Activated T-cell treated with anti-CD3 and anti-CD28 coated beads, Interleukin-2, amount 50 U/mL, for 72 hours (primary cell): ENCODE measurements around the gene DHX58. TPM values are rescaled to one million over a fixed set of nuclear protein-coding genes. Genes with fewer than 3 reads are reported as not detected.

ENCODE experiments used
- ATAC-seq, 2 donors: fragments of 150-1000 bp; cut with Tn5 transposase; replicated peaks in 1 of 2; 2 replicates each; pipeline ENCODE4 v1.10.0; 2021; ENCODE audit warnings: moderate library complexity in 2 of 2, mild to moderate bottlenecking in 1 of 2
- DNase-seq, 2 donors: peaks; one replicate each; pipeline ENCODE4 v3.0.0; 2021 to 2022; ENCODE audit warnings: mixed read lengths in 1 of 2
- H3K27ac Mint-ChIP-seq: one replicate; pipeline ENCODE4 v1.8.0; 2022; ENCODE audit warnings: mild to moderate bottlenecking, moderate library complexity, mixed read lengths
- H3K27me3 Mint-ChIP-seq: one replicate; pipeline ENCODE4 v1.8.0; 2022; ENCODE audit warnings: low read depth, mixed read lengths
- H3K36me3 Mint-ChIP-seq, 2 donors: one replicate each; pipeline ENCODE4 v1.8.0; 2022; ENCODE audit warnings: mixed read lengths in 2 of 2, mild to moderate bottlenecking in 1 of 2; ENCODE audit not compliant: insufficient read depth in 2 of 2
- H3K4me1 Mint-ChIP-seq: one replicate; pipeline ENCODE4 v1.8.0; 2022; ENCODE audit warnings: low read depth, mixed read lengths
- H3K4me3 Mint-ChIP-seq, 2 donors: one replicate each; pipeline ENCODE4 v1.8.0; 2022; ENCODE audit warnings: mild to moderate bottlenecking in 2 of 2, mixed read lengths in 2 of 2, moderate library complexity in 2 of 2
- H3K9me3 Mint-ChIP-seq, 2 donors: one replicate each; pipeline ENCODE4 v1.8.0; 2022; ENCODE audit warnings: mixed read lengths in 2 of 2
- total RNA-seq, 2 donors: library from RNA; stranded (reverse); gene quantifications; one replicate each; pipeline ENCODE4 v1.2.3, GENCODE V29; 2022

Gene DHX58
- total RNA-seq, 2 donors from 2014 or later, result 33.2 to 62.0 TPM

DNA sequence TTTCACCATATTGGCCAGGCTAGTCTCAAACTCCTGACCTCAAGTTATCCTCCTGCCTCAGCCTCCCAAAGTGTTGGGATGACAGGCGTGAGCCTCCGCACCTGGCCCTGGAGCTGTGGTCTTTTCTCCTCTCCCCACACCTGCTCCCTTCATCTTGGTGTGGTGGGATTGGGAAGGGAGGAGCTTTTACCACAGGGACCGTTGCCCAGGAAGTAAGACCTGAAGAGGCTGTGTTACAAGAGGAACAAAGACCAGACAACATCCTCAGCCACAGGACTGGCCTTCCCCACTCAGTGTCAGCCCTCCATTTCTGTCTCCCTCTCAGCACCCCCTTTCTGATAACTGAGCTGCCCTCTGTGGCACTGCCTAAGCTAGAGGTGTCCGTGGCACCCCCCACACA lies 52.7 kb downstream of the DHX58 start:
- Mint-ChIP-seq H3K9me3 (no peaks in the 10 kb centered on the region), H3K36me3 (no peaks in the 10 kb centered on the region), H3K4me3 (no peak overlapping the region), H3K27ac (no peak overlapping the region), H3K27me3 (peaks cover 4% of the 10 kb centered on the region), H3K4me1 (peaks cover 38% of the 10 kb centered on the region)
- ATAC-seq, result no peak
- DNase-seq, result no peak

GRCh38 chr17:42058063-42058462 lies 54.5 kb downstream of the DHX58 start:
- H3K36me3 Mint-ChIP-seq, result no peaks in the 10 kb centered on the region
- H3K27me3 Mint-ChIP-seq, result peaks cover 15% of the 10 kb centered on the region
- DNase-seq (no peak), ATAC-seq (no peak)
- H3K4me1 Mint-ChIP-seq, result peaks cover 21% of the 10 kb centered on the region
- H3K4me3 Mint-ChIP-seq, result no peak overlapping the region
- no peaks in the 10 kb centered on the region for H3K9me3 Mint-ChIP-seq
- no peak overlapping the region for H3K27ac Mint-ChIP-seq

- DNase-seq (no peak), ATAC-seq (no peak)
- Mint-ChIP-seq H3K4me1 (peaks cover 17% of the 10 kb centered on the region), H3K36me3 (no peaks in the 10 kb centered on the region), H3K9me3 (no peaks in the 10 kb centered on the region), H3K4me3 (no peak overlapping the region), H3K27me3 (peaks cover 30% of the 10 kb centered on the region), H3K27ac (no peak overlapping the region)
Measured at GRCh38 chr17:42056635-42057034, 55.9 kb downstream of the DHX58 start.

DNA sequence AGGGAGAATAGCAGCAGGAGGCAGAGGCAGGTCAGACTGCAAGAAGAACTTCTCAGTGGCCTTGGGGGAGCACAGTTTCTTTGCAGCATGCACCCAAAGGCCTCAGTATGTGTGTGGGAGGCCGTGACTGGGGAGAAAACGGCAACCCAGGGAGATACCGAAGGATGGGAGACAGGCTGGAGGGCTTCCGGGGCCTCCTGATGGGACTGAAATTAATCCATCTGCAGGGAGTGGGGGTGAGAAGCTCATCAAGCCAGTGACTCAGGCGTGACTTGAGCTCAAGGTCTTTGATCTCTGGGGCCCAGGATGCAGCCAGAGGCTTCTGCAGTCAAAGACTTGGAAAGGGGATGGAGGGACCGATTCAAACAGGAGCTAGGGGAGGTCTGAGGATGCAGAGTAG lies 57.0 kb downstream of the DHX58 start:
- no peaks in the 10 kb centered on the region for H3K36me3 Mint-ChIP-seq

DNA sequence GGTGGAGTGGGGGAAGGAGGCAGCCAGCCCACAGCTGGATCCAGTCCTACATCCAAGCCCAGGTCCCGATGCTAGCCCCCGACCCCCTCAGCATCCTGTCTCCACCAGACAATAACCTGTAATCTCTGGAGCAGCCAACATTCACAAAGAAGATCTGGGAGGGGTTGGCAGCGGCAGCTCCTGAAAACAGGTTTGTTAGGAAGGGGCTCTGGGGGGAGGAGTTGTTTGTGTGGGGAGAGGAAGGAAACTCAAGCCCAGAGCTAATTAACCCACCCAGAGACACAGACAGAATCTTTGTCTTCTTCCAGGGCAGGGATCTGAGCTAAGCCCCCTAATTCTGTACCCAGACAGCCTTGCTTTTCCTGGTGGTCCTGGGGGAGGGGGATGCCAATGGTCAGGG lies 57.5 kb downstream of the DHX58 start:
- peaks cover 41% of the 10 kb centered on the region for H3K27me3 Mint-ChIP-seq
- ATAC-seq (no peak), DNase-seq (no peak)
- H3K4me3 Mint-ChIP-seq, result no peak overlapping the region
- peaks cover 17% of the 10 kb centered on the region for H3K4me1 Mint-ChIP-seq
- no peaks in the 10 kb centered on the region for H3K36me3 Mint-ChIP-seq
- H3K27ac Mint-ChIP-seq, result no peak overlapping the region
- H3K9me3 Mint-ChIP-seq, result no peaks in the 10 kb centered on the region

More for the DNA sequence above, 57.0 kb downstream of the DHX58 start:
- ATAC-seq (peak; percentile 9 to 17), DNase-seq (no peak)
- Mint-ChIP-seq H3K27me3 (peaks cover 41% of the 10 kb centered on the region), H3K9me3 (no peaks in the 10 kb centered on the region), H3K27ac (no peak overlapping the region), H3K4me3 (no peak overlapping the region), H3K4me1 (peaks cover 17% of the 10 kb centered on the region)

- no peak overlapping the region for H3K27ac Mint-ChIP-seq
- DNase-seq, result no peak
- peaks cover 47% of the 10 kb centered on the region for H3K27me3 Mint-ChIP-seq
- peaks cover 17% of the 10 kb centered on the region for H3K4me1 Mint-ChIP-seq
- no peak overlapping the region for H3K4me3 Mint-ChIP-seq
- no peaks in the 10 kb centered on the region for H3K9me3 Mint-ChIP-seq
- ATAC-seq, result no peak
- H3K36me3 Mint-ChIP-seq, result no peaks in the 10 kb centered on the region
Measured at GRCh38 chr17:42053731-42054500, 58.6 kb downstream of the DHX58 start.

DNA sequence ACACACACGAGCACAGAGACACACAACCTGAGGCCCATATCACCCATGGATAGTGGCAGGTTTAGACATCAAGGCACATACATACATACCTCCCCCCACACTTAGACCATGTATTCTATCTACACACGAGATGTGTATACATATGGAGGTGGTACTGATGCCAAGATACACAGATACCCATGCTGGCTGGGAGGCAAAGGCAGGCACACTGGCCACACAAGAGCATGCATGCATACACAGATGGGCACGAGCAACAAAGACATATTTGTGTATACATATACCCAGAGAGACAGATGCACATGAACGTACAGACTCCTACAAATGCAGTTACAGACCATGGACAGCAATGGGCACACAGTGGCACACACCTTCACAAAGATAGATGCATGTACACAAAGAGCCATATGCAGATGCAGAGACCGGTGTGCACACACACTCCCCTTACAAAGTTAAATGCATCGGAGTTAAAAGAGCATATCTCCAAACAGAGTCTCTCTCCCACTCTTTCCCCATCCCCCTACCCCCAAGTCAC lies 60.1 kb downstream of the DHX58 start:
- no peak for ATAC-seq
- H3K27ac Mint-ChIP-seq, result no peak overlapping the region
- no peaks in the 10 kb centered on the region for H3K9me3 Mint-ChIP-seq
- no peak for DNase-seq
- no peaks in the 10 kb centered on the region for H3K36me3 Mint-ChIP-seq
- H3K27me3 Mint-ChIP-seq, result peaks cover 54% of the 10 kb centered on the region
- H3K4me1 Mint-ChIP-seq, result peaks cover 17% of the 10 kb centered on the region
- H3K4me3 Mint-ChIP-seq, result no peak overlapping the region

DNA sequence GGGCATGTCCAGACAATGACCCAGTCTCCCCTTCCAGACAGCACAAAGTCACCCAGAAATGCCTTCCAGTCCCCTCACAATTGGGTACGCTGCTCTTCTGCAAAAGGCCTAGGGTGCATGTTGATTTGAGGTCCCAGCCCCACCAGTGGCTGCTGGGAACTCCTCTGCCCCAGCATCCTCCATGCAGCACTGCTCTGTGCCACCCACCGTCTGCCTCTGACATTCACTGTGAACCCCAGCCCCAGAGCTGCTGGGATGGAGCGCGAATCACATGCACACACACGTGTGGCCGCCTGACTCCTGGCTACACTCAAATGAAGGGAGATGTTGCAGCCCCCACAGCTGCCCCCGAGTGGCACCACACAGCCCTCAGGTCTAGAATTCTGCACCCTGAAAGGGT lies 60.9 kb downstream of the DHX58 start:
- Mint-ChIP-seq H3K9me3 (no peaks in the 10 kb centered on the region), H3K27ac (no peak overlapping the region), H3K4me3 (peak overlapping the region; percentile 8 to 39), H3K4me1 (peaks cover 10% of the 10 kb centered on the region), H3K36me3 (no peaks in the 10 kb centered on the region), H3K27me3 (peaks cover 54% of the 10 kb centered on the region)
- ATAC-seq, result no peak
- no peak for DNase-seq

Other genes starting within 250 kb of the DHX58 start
- 10 to 100 TPM; 17.6 to 24.4 TPM for gene KLHL11, start 247.3 kb downstream of the DHX58 start, total RNA-seq
- 100 to 1,000 TPM; 124 to 129 TPM for gene ACLY, start 193.8 kb downstream of the DHX58 start, total RNA-seq
- gene ODAD4, start 182.1 kb downstream of the DHX58 start, total RNA-seq, result 1 to 10 TPM in 1 of 2 donors, under 1 TPM in 1; 0.72 to 1.6 TPM
- 10 to 100 TPM; 51.4 to 53.8 TPM for gene CNP, start 145.9 kb downstream of the DHX58 start, total RNA-seq
- 100 to 1,000 TPM; 106 to 117 TPM for gene DNAJC7, start 95.3 kb downstream of the DHX58 start, total RNA-seq
- gene NKIRAS2, start 92.6 kb downstream of the DHX58 start, total RNA-seq, result 10 to 100 TPM; 18.6 to 24.3 TPM
- gene C17orf113, start 62.1 kb downstream of the DHX58 start, total RNA-seq, result 1 to 10 TPM in 1 of 2 donors, under 1 TPM in 1; 0.86 to 1.3 TPM
- gene ZNF385C, start 14.2 kb downstream of the DHX58 start, total RNA-seq, result 1 to 10 TPM; 1.1 to 1.6 TPM
- 10 to 100 TPM; 33.3 to 41.4 TPM for gene KAT2A, start 8.7 kb upstream of the DHX58 start, total RNA-seq
- gene HSPB9, start 10.1 kb upstream of the DHX58 start, total RNA-seq, result under 1 TPM in 1 of 2 donors, not detected in 1; 0.28 TPM
- gene RAB5C, start 42.3 kb upstream of the DHX58 start, total RNA-seq, result 10 to 100 TPM; 35.1 to 44.1 TPM
- gene KCNH4, start 68.4 kb upstream of the DHX58 start, total RNA-seq, result under 1 TPM; 0.26 to 0.39 TPM
- not detected for gene HCRT, start 72.7 kb upstream of the DHX58 start, total RNA-seq
- gene GHDC, start 81.8 kb upstream of the DHX58 start, total RNA-seq, result 10 to 100 TPM; 17.3 to 18.8 TPM
- gene STAT5B, start 163.7 kb upstream of the DHX58 start, total RNA-seq, result 100 to 1,000 TPM; 252 to 269 TPM
- gene STAT5A, start 175.8 kb upstream of the DHX58 start, total RNA-seq, result 100 to 1,000 TPM; 243 to 264 TPM